Peyer's patch (tissue), 4 donors: Measurements from ENCODE around the gene ICAM5. TPM values are rescaled to one million over a fixed set of nuclear protein-coding genes. Genes with fewer than 3 reads are reported as not detected.

Experiments
- DNase-seq, 3 donors: peaks; one replicate each; pipeline ENCODE4 v3.0.0-alpha.2; 2017 to 2019
- H3K27ac ChIP-seq, 4 donors: fragments of 200-600 bp; sonication (generic); one replicate each; pipeline ENCODE4 v1.5.1; 2016 to 2019
- H3K27me3 ChIP-seq, 2 donors: fragments of 200-600 bp; sonication (generic); one replicate each; pipeline ENCODE4 v1.5.1; 2019
- H3K36me3 ChIP-seq, 3 donors: fragments of 200-600 bp; sonication (generic); one replicate each; pipeline ENCODE4 v1.5.1; 2016 to 2019
- H3K4me1 ChIP-seq, 4 donors: fragments of 200-600 bp; sonication (generic); one replicate each; pipeline ENCODE4 v1.5.1; 2016 to 2019
- H3K4me3 ChIP-seq, 4 donors: fragments of 200-600 bp; sonication (generic); 1 replicate in 3 of 4; 2 replicates in 1 of 4; pipeline ENCODE4 v1.5.1; 2016 to 2019; ENCODE audit warnings: mild to moderate bottlenecking in 1 of 4
- H3K9me3 ChIP-seq, 4 donors: fragments of 200-600 bp; sonication (generic); one replicate each; pipeline ENCODE4 v1.5.1; 2016 to 2019; ENCODE audit warnings: mild to moderate bottlenecking in 1 of 4
- POLR2A ChIP-seq, 2 donors: fragments of 450-650 bp; IDR thresholded peaks; one replicate each; pipeline ENCODE4 v1.5.1; 2017; ENCODE audit warnings: antibody characterized with exemption in 2 of 2, mild to moderate bottlenecking in 2 of 2, moderate library complexity in 2 of 2
- small RNA-seq, 2 donors: library from RNA; depleted of rRNA; stranded (forward); fragments of <200 nt; gene quantifications; one replicate each; pipeline ENCODE3, GENCODE V24; 2016
- total RNA-seq, 4 donors: library from RNA; depleted of rRNA; stranded (reverse); fragments of >200 nt; gene quantifications; one replicate each; pipeline ENCODE4 v1.1.0, GENCODE V29; 2016
- TF ChIP-seq, protein P1 (sequence below), 6 experiments: fragments of 450-650 bp in 4 of 6; fragments of 200-600 bp in 2 of 6; sonication (generic) in 1 of 6; IDR thresholded peaks; one replicate each; pipeline ENCODE4 v1.5.1; 2017 to 2019; ENCODE audit warnings: antibody characterized with exemption in 6 of 6, mild to moderate bottlenecking in 3 of 6, moderate library complexity in 1 of 6

Gene ICAM5
- total RNA-seq, 4 donors from 2014 or later = 0.27 TPM; not detected in 3

DNA sequence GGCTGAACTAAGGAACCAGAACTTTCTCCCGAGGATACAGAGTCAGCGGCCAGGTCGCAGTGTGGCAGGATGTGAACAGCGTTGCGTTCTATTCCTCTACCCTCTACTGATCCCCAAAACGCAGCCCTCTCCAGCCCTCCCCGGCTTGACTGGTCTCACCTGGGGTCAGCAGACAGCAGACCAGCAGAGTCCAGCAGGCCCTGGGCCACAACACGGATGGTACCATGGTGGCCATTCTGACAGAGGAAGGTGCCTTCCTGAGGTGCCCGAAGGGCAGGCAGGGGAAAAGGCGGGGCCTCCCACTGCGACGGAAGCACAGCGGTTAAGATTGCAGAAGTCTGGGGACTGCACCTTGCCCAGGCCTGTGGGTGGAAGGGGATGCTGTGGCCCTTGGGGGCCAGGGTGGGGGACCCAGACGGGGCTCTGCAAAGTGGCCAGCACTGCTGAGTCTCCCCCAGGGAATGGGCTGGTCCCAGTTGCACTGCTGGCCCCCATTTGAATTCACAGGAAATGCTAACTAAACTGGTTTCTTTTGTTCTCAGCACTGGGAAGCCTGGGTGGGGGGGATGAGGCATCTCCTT lies 49.7 kb downstream of the ICAM5 start, which contains the start of gene ICAM3:
ICAM3 (minus strand) TSS at position 245 of the 581 bp plus-strand sequence; CDS start at position 235, 10 bp downstream.
- Histone ChIP-seq H3K36me3 (no peaks in the 10 kb centered on the region), H3K27me3 (no peaks in the 10 kb centered on the region), H3K4me3 (peak within 1 kb of the TSS; percentile 22 to 53 (median 42)), H3K4me1 (no peaks in the 10 kb centered on the region), H3K27ac (peak within 1 kb of the TSS; percentile 22 to 85 (median 53)), H3K9me3 (no peaks in the 10 kb centered on the region)
- TF ChIP-seq POLR2A (IDR thresholded peaks at IDR 0.05) = no peak
- TF ChIP-seq, protein P1, sequence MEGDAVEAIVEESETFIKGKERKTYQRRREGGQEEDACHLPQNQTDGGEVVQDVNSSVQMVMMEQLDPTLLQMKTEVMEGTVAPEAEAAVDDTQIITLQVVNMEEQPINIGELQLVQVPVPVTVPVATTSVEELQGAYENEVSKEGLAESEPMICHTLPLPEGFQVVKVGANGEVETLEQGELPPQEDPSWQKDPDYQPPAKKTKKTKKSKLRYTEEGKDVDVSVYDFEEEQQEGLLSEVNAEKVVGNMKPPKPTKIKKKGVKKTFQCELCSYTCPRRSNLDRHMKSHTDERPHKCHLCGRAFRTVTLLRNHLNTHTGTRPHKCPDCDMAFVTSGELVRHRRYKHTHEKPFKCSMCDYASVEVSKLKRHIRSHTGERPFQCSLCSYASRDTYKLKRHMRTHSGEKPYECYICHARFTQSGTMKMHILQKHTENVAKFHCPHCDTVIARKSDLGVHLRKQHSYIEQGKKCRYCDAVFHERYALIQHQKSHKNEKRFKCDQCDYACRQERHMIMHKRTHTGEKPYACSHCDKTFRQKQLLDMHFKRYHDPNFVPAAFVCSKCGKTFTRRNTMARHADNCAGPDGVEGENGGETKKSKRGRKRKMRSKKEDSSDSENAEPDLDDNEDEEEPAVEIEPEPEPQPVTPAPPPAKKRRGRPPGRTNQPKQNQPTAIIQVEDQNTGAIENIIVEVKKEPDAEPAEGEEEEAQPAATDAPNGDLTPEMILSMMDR (IDR thresholded peaks at IDR 0.05) = no peak
- DNase-seq = peak in 2 of 3 donors; percentile 73 to 81

DNA sequence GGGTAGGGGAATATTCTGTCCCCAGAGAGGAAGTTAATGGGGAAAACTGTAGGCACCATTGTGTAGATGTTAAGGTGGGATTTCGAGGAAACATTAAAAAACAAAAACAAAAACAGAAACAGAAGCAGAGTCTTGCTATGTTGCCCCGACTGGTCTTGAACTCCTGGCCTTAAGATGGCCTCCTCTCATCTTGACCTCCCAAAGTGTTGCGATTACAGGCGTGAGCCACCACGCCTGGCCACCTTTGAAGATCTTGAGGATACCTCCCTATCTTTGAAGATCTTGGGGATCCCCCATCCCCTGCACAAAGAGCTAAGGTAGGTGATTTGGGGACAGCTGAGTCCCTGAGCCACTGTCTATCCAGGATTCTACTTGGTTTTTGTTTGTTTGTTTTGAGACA lies 50.2 kb downstream of the ICAM5 start:
- no peak for DNase-seq
- Histone ChIP-seq H3K4me1 (no peaks in the 10 kb centered on the region), H3K36me3 (no peaks in the 10 kb centered on the region), H3K27me3 (no peaks in the 10 kb centered on the region), H3K27ac (peak overlapping the region in 3 of 4 donors; percentile 28 to 85 (median 78)), H3K4me3 (no peak overlapping the region), H3K9me3 (no peaks in the 10 kb centered on the region)
- TF ChIP-seq, protein P1 (IDR thresholded peaks at IDR 0.05) = no peak
- TF ChIP-seq POLR2A (IDR thresholded peaks at IDR 0.05) = no peak

DNA sequence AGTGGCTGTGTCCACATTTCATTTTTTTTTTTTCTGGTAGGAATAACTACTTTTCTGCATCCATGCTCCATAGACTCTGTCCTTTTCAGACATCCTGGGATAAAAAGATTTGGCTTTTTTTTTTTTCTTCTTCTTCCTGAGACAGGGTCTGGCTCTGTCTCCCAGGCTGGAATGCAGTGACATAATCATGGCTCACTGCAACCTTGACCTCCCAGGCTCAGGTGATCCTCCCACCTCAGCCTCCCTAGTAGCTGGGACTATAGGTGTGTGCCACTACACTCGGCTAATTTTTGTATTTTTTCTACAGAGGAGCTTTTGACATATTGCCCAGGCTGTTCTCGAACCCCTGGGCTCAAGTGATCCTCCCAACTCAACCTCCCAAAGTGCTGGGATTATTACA lies 53.7 kb downstream of the ICAM5 start:
- H3K4me3 ChIP-seq = no peak overlapping the region
- no peaks in the 10 kb centered on the region for H3K36me3 ChIP-seq
- H3K27me3 ChIP-seq = no peaks in the 10 kb centered on the region
- no peak overlapping the region for H3K27ac ChIP-seq
- no peak for DNase-seq
- TF ChIP-seq, protein P1 (IDR thresholded peaks at IDR 0.05) = no peak
- TF ChIP-seq POLR2A (IDR thresholded peaks at IDR 0.05) = no peak
- no peaks in the 10 kb centered on the region for H3K9me3 ChIP-seq
- H3K4me1 ChIP-seq = no peaks in the 10 kb centered on the region

DNA sequence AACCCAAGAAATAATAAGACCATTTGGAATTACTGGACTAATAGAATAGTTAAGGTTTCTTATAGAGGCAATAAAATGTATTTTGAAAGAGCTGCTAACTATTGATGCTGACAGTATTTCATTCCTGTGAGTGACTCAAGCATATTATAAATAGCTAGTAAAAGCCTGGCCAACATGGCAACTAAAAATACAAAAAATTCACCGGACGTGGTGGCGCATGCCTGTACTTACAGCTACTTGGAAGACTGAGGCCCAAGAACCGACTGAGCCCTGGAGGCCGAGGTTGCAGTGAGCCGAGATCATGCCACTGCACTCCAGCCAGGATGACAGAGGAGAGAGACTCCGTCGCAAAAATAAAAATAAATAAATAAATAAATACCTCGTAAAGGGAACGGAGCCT lies 55.0 kb downstream of the ICAM5 start:
- TF ChIP-seq, protein P1 (IDR thresholded peaks at IDR 0.05) = no peak
- TF ChIP-seq POLR2A (IDR thresholded peaks at IDR 0.05) = no peak
- peaks cover 0 to 3% (median 0%) of the 10 kb centered on the region in 3 donors for H3K36me3 ChIP-seq
- no peaks in the 10 kb centered on the region for H3K9me3 ChIP-seq
- no peaks in the 10 kb centered on the region for H3K4me1 ChIP-seq
- DNase-seq = no peak
- no peaks in the 10 kb centered on the region for H3K27me3 ChIP-seq
- no peak overlapping the region for H3K27ac ChIP-seq
- H3K4me3 ChIP-seq = no peak overlapping the region

Small RNA genes within 50 kb of the gene (small RNA-seq; reads per million reads assigned to genes)
- gene AC011511.1 = 0 reads per million in 2 donors
- gene AC011511.4 = 0 reads per million in 2 donors

Other genes with a start within 250 kb of the ICAM5 start
- 100 to 1,000 TPM in 1 of 4 donors, 10 to 100 TPM in 3; 39.9 to 125 (median 62.7) TPM for gene SHFL, start 203.6 kb upstream of the ICAM5 start, total RNA-seq
- gene ANGPTL6, start 187.3 kb upstream of the ICAM5 start, total RNA-seq = 10 to 100 TPM in 1 of 4 donors, 1 to 10 TPM in 3; 1.1 to 19.0 (median 2.5) TPM
- 100 to 1,000 TPM in 1 of 4 donors, 10 to 100 TPM in 3; 11.7 to 147 (median 24.7) TPM for gene PPAN, start 183.6 kb upstream of the ICAM5 start, total RNA-seq
- gene P2RY11, start 178.3 kb upstream of the ICAM5 start, total RNA-seq = 10 to 100 TPM in 2 of 4 donors, 1 to 10 TPM in 2; 7.0 to 21.5 (median 11.6) TPM
- 100 to 1,000 TPM; 111 to 220 (median 181) TPM for gene EIF3G, start 170.1 kb upstream of the ICAM5 start, total RNA-seq
- 100 to 1,000 TPM in 1 of 4 donors, 10 to 100 TPM in 3; 22.1 to 195 (median 41.5) TPM for gene DNMT1, start 95.0 kb upstream of the ICAM5 start, total RNA-seq
- 1 to 10 TPM; 2.8 to 4.8 (median 3.1) TPM for gene S1PR2, start 58.6 kb upstream of the ICAM5 start, total RNA-seq
- gene MRPL4, start 37.7 kb upstream of the ICAM5 start, total RNA-seq = 10 to 100 TPM; 43.8 to 49.6 (median 45.3) TPM
- gene ICAM1, start 18.8 kb upstream of the ICAM5 start, total RNA-seq = 10 to 100 TPM in 2 of 4 donors, 1 to 10 TPM in 2; 2.6 to 62.7 (median 12.7) TPM
- gene ICAM4, start 3.0 kb upstream of the ICAM5 start, total RNA-seq = not detected
- 10 to 100 TPM in 1 of 4 donors, 1 to 10 TPM in 1, not detected in 2; 2.1 to 10.7 TPM for gene ZGLP1, start 19.9 kb downstream of the ICAM5 start, total RNA-seq
- 10 to 100 TPM in 3 of 4 donors, 1 to 10 TPM in 1; 8.3 to 22.2 (median 12.5) TPM for gene FDX2, start 26.1 kb downstream of the ICAM5 start, total RNA-seq
- gene RAVER1, start 43.6 kb downstream of the ICAM5 start, total RNA-seq = 10 to 100 TPM; 42.1 to 66.5 (median 55.8) TPM
- gene ICAM3, start 49.7 kb downstream of the ICAM5 start, total RNA-seq = 10 to 100 TPM in 3 of 4 donors, 1 to 10 TPM in 1; 5.5 to 20.6 (median 10.8) TPM
- 100 to 1,000 TPM; 138 to 531 (median 246) TPM for gene TYK2, start 90.6 kb downstream of the ICAM5 start, total RNA-seq
- gene CDC37, start 113.6 kb downstream of the ICAM5 start, total RNA-seq = 100 to 1,000 TPM; 118 to 443 (median 159) TPM
- gene PDE4A, start 130.6 kb downstream of the ICAM5 start, total RNA-seq = 1 to 10 TPM; 3.3 to 7.2 (median 5.1) TPM
- 10 to 100 TPM; 44.2 to 53.6 (median 46.9) TPM for gene KEAP1, start 213.4 kb downstream of the ICAM5 start, total RNA-seq
- gene S1PR5, start 227.5 kb downstream of the ICAM5 start, total RNA-seq = not detected